ENCODE measurements around the gene OTOP3. TPM values are rescaled to one million over a fixed set of nuclear protein-coding genes. Genes with fewer than 3 reads are reported as not detected.

Gene OTOP3
- polyA plus RNA-seq, 1 donor (not counting 4 experiments of a cell fraction or from before 2014, with no cell fraction given), result 0.03 TPM

GRCh38 chr17:74922694-74923537, 12.8 kb upstream of the OTOP3 start, which contains the start of gene USH1G:
USH1G (minus strand) TSS chr17:74923255; CDS start chr17:74923073, 182 bp downstream.
- FAIRE-seq, result no peak

GRCh38 chr17:74923538-74924249, 12.0 kb upstream of the OTOP3 start:
- no peak overlapping the region for H3K27ac ChIP-seq (ENCODE audit: control insufficient read depth, insufficient read depth, low read length)
- FAIRE-seq, result no peak
- no peak overlapping the region for H2AFZ ChIP-seq (ENCODE audit: control insufficient read depth, low read length)
- peak overlapping the region; percentile 34 to 54 (median 37) for H3K4me3 ChIP-seq (ENCODE audit: control insufficient read depth in 2 of 3, extremely low read depth in 1 of 3, insufficient read depth in 2 of 3, low read depth in 1 of 3, low read length in 3 of 3)
- no peaks in the 10 kb centered on the region for H3K36me3 ChIP-seq (ENCODE audit: control insufficient read depth in 2 of 2, extremely low read depth in 1 of 2, insufficient read depth in 2 of 2, low read length in 2 of 2)
- H3K9ac ChIP-seq (ENCODE audit: control insufficient read depth, extremely low read depth, insufficient read depth, low read length), result no peak overlapping the region
- H3K79me2 ChIP-seq (ENCODE audit: control insufficient read depth, insufficient read depth, low read length), result no peaks in the 10 kb centered on the region
- H3K27me3 ChIP-seq (ENCODE audit: control insufficient read depth, extremely low read depth, insufficient read depth, low read length), result peaks cover 51% of the 10 kb centered on the region
- no peaks in the 10 kb centered on the region for H3K9me3 ChIP-seq (ENCODE audit: control insufficient read depth, low read depth, low read length)
- H3K9me1 ChIP-seq (ENCODE audit: control insufficient read depth, extremely low read depth, insufficient read depth, low read length), result no peaks in the 10 kb centered on the region
- no peak for DNase-seq (ENCODE audit: low read depth, low spot score)
- H3K4me1 ChIP-seq (ENCODE audit: control insufficient read depth, extremely low read depth, insufficient read depth, low read length), result peaks cover 19% of the 10 kb centered on the region
- dilution Hi-C loops (cut with MboI; ENCODE audit: extremely low pct_ligation_motif_present, low sequenced_read_pairs), result no loop called here
- peak overlapping the region; percentile 66 for H3K4me2 ChIP-seq (ENCODE audit: control insufficient read depth, extremely low read depth, insufficient read depth, low read depth, low read length)
- H4K20me1 ChIP-seq (ENCODE audit: control insufficient read depth, extremely low read depth, insufficient read depth, low read length), result no peaks in the 10 kb centered on the region
- TF ChIP-seq CTCF (optimal IDR thresholded peaks at IDR 0.05 in 1 of 3, IDR thresholded peaks at IDR 0.05 in 1 of 3, conservative IDR thresholded peaks at IDR 0.05 in 1 of 3; ENCODE audit: extremely low read depth in 1 of 3, insufficient read depth in 2 of 3, low read length in 3 of 3) (peak in 2 of 3 experiments; percentile 93), EZH2 (IDR thresholded peaks at IDR 0.05; ENCODE audit: low read length) (no peak)

More at GRCh38 chr17:74922694-74923537, 12.8 kb upstream of the OTOP3 start, which contains the start of gene USH1G:
- H3K27ac ChIP-seq (ENCODE audit: control insufficient read depth, insufficient read depth, low read length), result no peak within 1 kb of the TSS
- H3K79me2 ChIP-seq (ENCODE audit: control insufficient read depth, insufficient read depth, low read length), result no peaks in the 10 kb centered on the region
- no peaks in the 10 kb centered on the region for H3K9me1 ChIP-seq (ENCODE audit: control insufficient read depth, extremely low read depth, insufficient read depth, low read length)
- no peaks in the 10 kb centered on the region for H3K36me3 ChIP-seq (ENCODE audit: control insufficient read depth in 2 of 2, extremely low read depth in 1 of 2, insufficient read depth in 2 of 2, low read length in 2 of 2)
- peaks cover 19% of the 10 kb centered on the region for H3K4me1 ChIP-seq (ENCODE audit: control insufficient read depth, extremely low read depth, insufficient read depth, low read length)
- TF ChIP-seq CTCF (optimal IDR thresholded peaks at IDR 0.05 in 1 of 3, IDR thresholded peaks at IDR 0.05 in 1 of 3, conservative IDR thresholded peaks at IDR 0.05 in 1 of 3; ENCODE audit: extremely low read depth in 1 of 3, insufficient read depth in 2 of 3, low read length in 3 of 3) (no peak), EZH2 (IDR thresholded peaks at IDR 0.05; ENCODE audit: low read length) (peak; percentile 64)
- dilution Hi-C loops (cut with MboI; ENCODE audit: extremely low pct_ligation_motif_present, low sequenced_read_pairs), result no loop called here
- no peaks in the 10 kb centered on the region for H3K9me3 ChIP-seq (ENCODE audit: control insufficient read depth, low read depth, low read length)
- DNase-seq (ENCODE audit: low read depth, low spot score), result no peak
- peak within 1 kb of the TSS; percentile 34 to 54 (median 37) for H3K4me3 ChIP-seq (ENCODE audit: control insufficient read depth in 2 of 3, extremely low read depth in 1 of 3, insufficient read depth in 2 of 3, low read depth in 1 of 3, low read length in 3 of 3)
- H3K9ac ChIP-seq (ENCODE audit: control insufficient read depth, extremely low read depth, insufficient read depth, low read length), result no peak within 1 kb of the TSS
- no peaks in the 10 kb centered on the region for H4K20me1 ChIP-seq (ENCODE audit: control insufficient read depth, extremely low read depth, insufficient read depth, low read length)
- H3K4me2 ChIP-seq (ENCODE audit: control insufficient read depth, extremely low read depth, insufficient read depth, low read depth, low read length), result peak within 1 kb of the TSS; percentile 66
- H3K27me3 ChIP-seq (ENCODE audit: control insufficient read depth, extremely low read depth, insufficient read depth, low read length), result peaks cover 48% of the 10 kb centered on the region
- no peak within 1 kb of the TSS for H2AFZ ChIP-seq (ENCODE audit: control insufficient read depth, low read length)
